Astrocyte (in vitro differentiated cells and primary cell): ENCODE measurements around the gene MRPL28. TPM values are rescaled to one million over a fixed set of nuclear protein-coding genes. Genes with fewer than 3 reads are reported as not detected.

Experiments used
- DNase-seq: peaks from one replicate; pipeline ENCODE4 v3.0.0-alpha.2; 2010; ENCODE audit warnings: low read depth
- FAIRE-seq: peaks from 2 replicates; lab custom pipeline; 2011; peaks lifted over from hg19 to GRCh38; lab: Jason Lieb, UNC
- H2AFZ ChIP-seq: 2 replicates; pipeline ENCODE4 v1.6.0; 2012; ENCODE audit warnings: low read depth, low read length, inconsistent platforms
- H3K27ac ChIP-seq: 2 replicates; pipeline ENCODE4 v1.5.1; 2011; ENCODE audit warnings: low read depth, low read length, inconsistent platforms
- H3K27me3 ChIP-seq: 2 replicates; pipeline ENCODE4 v1.6.0; 2011; ENCODE audit warnings: low read length, inconsistent platforms; ENCODE audit not compliant: insufficient read depth
- H3K36me3 ChIP-seq: 2 replicates; pipeline ENCODE4 v1.5.1; 2011; ENCODE audit warnings: low read length, inconsistent platforms; ENCODE audit not compliant: insufficient read depth
- H3K4me1 ChIP-seq: 2 replicates; pipeline ENCODE4 v1.5.1; 2011; ENCODE audit warnings: low read length, inconsistent platforms; ENCODE audit not compliant: insufficient read depth
- H3K4me2 ChIP-seq: 2 replicates; pipeline ENCODE4 v1.6.0; 2012; ENCODE audit warnings: low read length, inconsistent platforms
- H3K4me3 ChIP-seq: 2 replicates; pipeline ENCODE4 v1.5.1; 2011; ENCODE audit warnings: low read depth, mild to moderate bottlenecking, low read length, inconsistent platforms; ENCODE audit not compliant: insufficient read depth
- H3K79me2 ChIP-seq: 2 replicates; pipeline ENCODE4 v1.6.0; 2012; ENCODE audit warnings: mild to moderate bottlenecking, low read length, inconsistent platforms; ENCODE audit not compliant: insufficient read depth
- H3K9ac ChIP-seq: 2 replicates; pipeline ENCODE4 v1.6.0; 2012; ENCODE audit warnings: mild to moderate bottlenecking, low read length, inconsistent platforms
- H3K9me3 ChIP-seq: 2 replicates; pipeline ENCODE4 v1.5.1; 2012; ENCODE audit warnings: low read depth, mild to moderate bottlenecking, low read length, inconsistent platforms; ENCODE audit not compliant: insufficient read depth
- H4K20me1 ChIP-seq: 2 replicates; pipeline ENCODE4 v1.6.0; 2012; ENCODE audit warnings: low read length, inconsistent platforms; ENCODE audit not compliant: insufficient read depth
- H3K27ac Mint-ChIP-seq: one replicate; pipeline ENCODE4 v1.8.0; 2021; ENCODE audit warnings: mild to moderate bottlenecking, mixed read lengths; ENCODE audit not compliant: unreplicated experiment
- H3K27me3 Mint-ChIP-seq: one replicate; pipeline ENCODE4 v1.8.0; 2021; ENCODE audit warnings: low read depth, mixed read lengths; ENCODE audit not compliant: unreplicated experiment
- H3K36me3 Mint-ChIP-seq: one replicate; pipeline ENCODE4 v1.8.0; 2021; ENCODE audit warnings: low read depth, mixed read lengths; ENCODE audit not compliant: unreplicated experiment
- H3K4me1 Mint-ChIP-seq: one replicate; pipeline ENCODE4 v1.8.0; 2021; ENCODE audit warnings: low read depth, mixed read lengths; ENCODE audit not compliant: unreplicated experiment
- H3K4me3 Mint-ChIP-seq: one replicate; pipeline ENCODE4 v1.8.0; 2021; ENCODE audit warnings: mild to moderate bottlenecking, moderate library complexity, mixed read lengths; ENCODE audit not compliant: unreplicated experiment
- H3K9me3 Mint-ChIP-seq: one replicate; pipeline ENCODE4 v1.8.0; 2021; ENCODE audit warnings: mild to moderate bottlenecking, mixed read lengths; ENCODE audit not compliant: unreplicated experiment
- EZH2 ChIP-seq: IDR thresholded peaks from 2 replicates; pipeline ENCODE4 v1.6.1; 2012; ENCODE audit warnings: mild to moderate bottlenecking, low read length, inconsistent platforms; ENCODE audit not compliant: insufficient read depth
- total RNA-seq: library from RNA; stranded (reverse); gene quantifications from 2 replicates; pipeline ENCODE4 v1.2.1, GENCODE V29; 2021
- TF ChIP-seq, protein P1 (sequence below): IDR thresholded peaks from 2 replicates; pipeline ENCODE4 v1.5.1; 2011; ENCODE audit warnings: low read depth, mild to moderate bottlenecking, inconsistent platforms, low read length, moderate library complexity; ENCODE audit not compliant: insufficient read depth

The MRPL28 gene
- total RNA-seq, 1 donor from 2014 or later, result 95.8 TPM

DNA sequence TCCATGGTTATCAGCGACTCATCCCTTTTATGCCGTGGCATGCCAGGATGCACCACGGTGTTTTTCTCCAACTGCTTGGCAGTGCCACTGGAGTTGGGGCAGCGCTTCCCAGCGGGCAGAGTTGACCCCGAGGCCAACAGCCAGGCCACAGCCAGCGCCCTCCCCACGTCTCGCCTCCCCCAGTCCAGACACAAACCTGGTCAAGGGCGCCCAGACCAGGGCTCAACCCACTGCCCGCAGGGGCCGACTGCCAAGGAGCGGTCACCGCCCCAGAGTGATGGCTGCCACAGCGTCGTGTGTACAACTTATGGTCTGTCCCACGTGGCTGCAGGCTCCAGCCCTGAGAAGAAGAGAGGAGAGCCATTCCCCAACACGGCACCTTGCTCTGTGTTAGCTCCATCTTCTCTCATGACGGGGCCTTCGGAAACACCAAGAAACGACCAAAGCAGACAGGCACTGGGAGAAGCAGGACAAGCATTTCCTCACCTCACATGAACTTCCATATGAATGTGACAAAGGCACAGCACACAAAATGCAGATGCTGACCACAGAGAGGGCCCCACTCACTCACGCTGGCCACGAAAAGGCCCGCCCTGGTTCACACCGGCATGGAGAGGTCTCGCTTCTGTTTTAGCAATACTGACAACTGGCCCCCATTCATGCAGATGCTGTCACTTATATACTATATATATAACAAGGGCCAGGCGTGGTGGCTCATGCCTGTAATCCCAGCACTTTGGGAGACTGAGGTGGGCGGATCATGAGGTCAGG, 44.8 kb downstream of the MRPL28 start:
- H3K9me3 ChIP-seq, result no peaks in the 10 kb centered on the region
- peaks cover under 1% of the 10 kb centered on the region for H3K36me3 Mint-ChIP-seq
- DNase-seq, result no peak
- no peaks in the 10 kb centered on the region for H3K9me3 Mint-ChIP-seq
- H3K4me3 Mint-ChIP-seq, result no peak overlapping the region
- TF ChIP-seq, protein P1, sequence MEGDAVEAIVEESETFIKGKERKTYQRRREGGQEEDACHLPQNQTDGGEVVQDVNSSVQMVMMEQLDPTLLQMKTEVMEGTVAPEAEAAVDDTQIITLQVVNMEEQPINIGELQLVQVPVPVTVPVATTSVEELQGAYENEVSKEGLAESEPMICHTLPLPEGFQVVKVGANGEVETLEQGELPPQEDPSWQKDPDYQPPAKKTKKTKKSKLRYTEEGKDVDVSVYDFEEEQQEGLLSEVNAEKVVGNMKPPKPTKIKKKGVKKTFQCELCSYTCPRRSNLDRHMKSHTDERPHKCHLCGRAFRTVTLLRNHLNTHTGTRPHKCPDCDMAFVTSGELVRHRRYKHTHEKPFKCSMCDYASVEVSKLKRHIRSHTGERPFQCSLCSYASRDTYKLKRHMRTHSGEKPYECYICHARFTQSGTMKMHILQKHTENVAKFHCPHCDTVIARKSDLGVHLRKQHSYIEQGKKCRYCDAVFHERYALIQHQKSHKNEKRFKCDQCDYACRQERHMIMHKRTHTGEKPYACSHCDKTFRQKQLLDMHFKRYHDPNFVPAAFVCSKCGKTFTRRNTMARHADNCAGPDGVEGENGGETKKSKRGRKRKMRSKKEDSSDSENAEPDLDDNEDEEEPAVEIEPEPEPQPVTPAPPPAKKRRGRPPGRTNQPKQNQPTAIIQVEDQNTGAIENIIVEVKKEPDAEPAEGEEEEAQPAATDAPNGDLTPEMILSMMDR, result no peak
- H3K27ac Mint-ChIP-seq, result no peak overlapping the region
- H3K4me1 ChIP-seq, result peaks cover 13% of the 10 kb centered on the region
- H3K4me3 ChIP-seq, result no peak overlapping the region
- no peaks in the 10 kb centered on the region for H3K27me3 ChIP-seq
- peaks cover 8% of the 10 kb centered on the region for H3K4me1 Mint-ChIP-seq
- H3K27me3 Mint-ChIP-seq, result no peaks in the 10 kb centered on the region
- H3K9ac ChIP-seq, result no peak overlapping the region
- no peak for FAIRE-seq
- peaks cover 84% of the 10 kb centered on the region for H4K20me1 ChIP-seq
- peaks cover 38% of the 10 kb centered on the region for H3K79me2 ChIP-seq
- no peak overlapping the region for H3K4me2 ChIP-seq
- no peak overlapping the region for H3K27ac ChIP-seq
- H2AFZ ChIP-seq, result no peak overlapping the region
- no peaks in the 10 kb centered on the region for H3K36me3 ChIP-seq

DNA sequence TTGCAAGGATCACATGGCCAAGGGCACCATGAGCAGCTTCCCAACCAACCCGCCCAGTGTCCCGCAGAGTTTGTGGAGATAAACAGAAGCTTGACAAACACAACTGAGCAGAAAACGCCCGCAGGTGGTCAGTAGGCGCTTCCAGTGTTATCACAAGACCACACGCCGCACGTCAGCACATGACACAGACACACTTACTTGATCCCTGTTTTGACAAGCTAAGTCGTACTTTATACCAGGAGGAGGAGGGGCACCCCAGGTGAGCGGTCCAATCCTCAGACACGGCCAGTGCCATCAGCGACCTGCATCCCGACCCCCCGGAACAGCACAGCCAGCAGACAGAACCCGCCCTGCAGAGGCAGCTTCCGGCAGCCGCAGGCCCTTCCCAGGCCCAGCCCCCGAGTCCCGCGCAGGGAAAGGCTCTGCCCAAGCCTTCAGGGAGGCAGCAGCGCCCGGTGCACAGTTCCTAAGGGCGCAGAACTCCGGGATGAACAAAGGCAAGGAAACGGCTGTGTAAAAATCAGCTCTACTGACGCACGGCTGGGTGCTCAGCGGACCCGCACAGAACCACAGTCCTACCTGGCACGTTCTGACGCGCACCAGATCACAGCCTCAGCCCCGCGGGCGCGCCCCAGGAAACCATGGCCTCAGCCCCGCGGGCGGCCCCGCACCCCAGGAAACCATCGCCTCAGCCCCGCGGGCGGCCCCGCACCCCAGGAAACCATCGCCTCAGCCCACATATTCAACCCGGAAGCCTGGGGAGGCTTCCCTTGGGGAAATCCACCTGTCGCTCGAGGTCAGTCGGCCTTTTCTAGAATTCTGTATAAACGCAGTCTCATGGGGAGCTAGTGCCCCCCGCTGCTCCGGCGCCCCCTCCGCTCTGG, 45.6 kb downstream of the MRPL28 start:
- Histone ChIP-seq H3K27me3 (no peaks in the 10 kb centered on the region), H3K4me1 (peaks cover 13% of the 10 kb centered on the region), H3K4me2 (no peak overlapping the region), H3K9me3 (no peaks in the 10 kb centered on the region), H3K36me3 (no peaks in the 10 kb centered on the region), H4K20me1 (peaks cover 82% of the 10 kb centered on the region), H3K27ac (no peak overlapping the region), H3K4me3 (no peak overlapping the region), H3K79me2 (peaks cover 34% of the 10 kb centered on the region), H3K9ac (no peak overlapping the region), H2AFZ (no peak overlapping the region)
- FAIRE-seq, result no peak
- no peak for DNase-seq
- no peaks in the 10 kb centered on the region for H3K27me3 Mint-ChIP-seq
- TF ChIP-seq, protein P1, result no peak
- TF ChIP-seq EZH2, result no peak
- H3K4me1 Mint-ChIP-seq, result peaks cover 5% of the 10 kb centered on the region
- no peak overlapping the region for H3K27ac Mint-ChIP-seq
- no peaks in the 10 kb centered on the region for H3K9me3 Mint-ChIP-seq
- H3K36me3 Mint-ChIP-seq, result no peaks in the 10 kb centered on the region
- no peak overlapping the region for H3K4me3 Mint-ChIP-seq
